A673 (cell line): ENCODE results near the gene AKR7A2.

ENCODE experiments used
- CTCF ChIP-seq: fragments of 300-800, 200-600 bp; sonication (generic); conservative IDR thresholded peaks from 2 replicates; pipeline ENCODE4 v1.5.1; 2017; ENCODE audit warnings: low read depth, mild to moderate bottlenecking, antibody characterized with exemption, low read length, moderate library complexity, mixed read lengths
- EZH2 ChIP-seq: fragments of 200-600 bp; sonication (generic); IDR thresholded peaks from 2 replicates; pipeline ENCODE4 v1.6.1; 2017; ENCODE audit warnings: borderline replicate concordance, low read depth, mild to moderate bottlenecking, mixed read lengths, antibody characterized with exemption, low read length; ENCODE audit not compliant: poor library complexity, severe bottlenecking

GRCh38 chr1:19356266-19356665 lies 44.3 kb upstream of the AKR7A2 start:
- TF ChIP-seq CTCF (no peak), EZH2 (no peak)
